CD8-positive, alpha-beta memory T cell (primary cell): ENCODE data around the gene DCP1A. TPM values are rescaled to one million over a fixed set of nuclear protein-coding genes. Genes with fewer than 3 reads are reported as not detected.

Experiments used
- CTCF ChIA-PET: fragments of 350-600 bp; sonication (Branson Sonifier 250); formaldehyde crosslinking; loops from one replicate; lab custom pipeline; 2021; ENCODE audit warnings: antibody characterized with exemption; lab: Charles Lee
- POLR2A ChIA-PET: fragments of 350-600 bp; sonication (Branson Sonifier 250); formaldehyde crosslinking; loops from one replicate; lab custom pipeline; 2021; ENCODE audit warnings: antibody characterized with exemption; lab: Charles Lee
- DNase-seq, 5 donors: peaks; one replicate each; pipeline versions ENCODE4 v3.0.0 to v3.0.0-alpha.2; 2020 to 2022; ENCODE audit warnings: mixed read lengths in 1 of 5
- H3K27ac ChIP-seq: one replicate; pipeline ENCODE4 v1.7.0; 2013; ENCODE audit warnings: low read depth, mild to moderate bottlenecking, low read length, moderate library complexity
- H3K27me3 ChIP-seq: 2 replicates; pipeline ENCODE4 v1.7.0; 2013; ENCODE audit warnings: low read length, mild to moderate bottlenecking; ENCODE audit not compliant: insufficient read depth, poor library complexity, severe bottlenecking
- H3K36me3 ChIP-seq: 2 replicates; pipeline ENCODE4 v1.7.0; 2013; ENCODE audit warnings: mild to moderate bottlenecking, low read length, moderate library complexity; ENCODE audit not compliant: insufficient read depth
- H3K4me1 ChIP-seq: 2 replicates; pipeline ENCODE4 v1.7.0; 2013; ENCODE audit warnings: mild to moderate bottlenecking, low read length, moderate library complexity; ENCODE audit not compliant: insufficient read depth
- H3K4me3 ChIP-seq: 2 replicates; pipeline ENCODE4 v1.7.0; 2013; ENCODE audit warnings: mild to moderate bottlenecking, low read length
- H3K9me3 ChIP-seq: 2 replicates; pipeline ENCODE4 v1.7.0; 2013; ENCODE audit warnings: mild to moderate bottlenecking, low read length
- H3K27ac Mint-ChIP-seq, 8 donors: one replicate each; pipeline ENCODE4 v1.8.0; 2020 to 2021; ENCODE audit warnings: mixed read lengths in 8 of 8, mild to moderate bottlenecking in 6 of 8, inconsistent platforms in 3 of 8, moderate library complexity in 3 of 8
- H3K27me3 Mint-ChIP-seq, 2 donors: one replicate each; pipeline ENCODE4 v1.8.0; 2020 to 2021; ENCODE audit warnings: mixed read lengths in 2 of 2, mild to moderate bottlenecking in 1 of 2, moderate library complexity in 1 of 2
- H3K36me3 Mint-ChIP-seq, 3 donors: one replicate each; pipeline ENCODE4 v1.8.0; 2020 to 2021; ENCODE audit warnings: mixed read lengths in 3 of 3, inconsistent platforms in 1 of 3, mild to moderate bottlenecking in 1 of 3
- H3K4me1 Mint-ChIP-seq, 3 donors: one replicate each; pipeline ENCODE4 v1.8.0; 2020 to 2021; ENCODE audit warnings: mixed read lengths in 3 of 3, inconsistent platforms in 1 of 3, mild to moderate bottlenecking in 1 of 3
- H3K4me3 Mint-ChIP-seq, 7 donors: one replicate each; pipeline ENCODE4 v1.8.0; 2020 to 2021; ENCODE audit warnings: mixed read lengths in 7 of 7, mild to moderate bottlenecking in 6 of 7, moderate library complexity in 4 of 7, inconsistent platforms in 2 of 7
- H3K9me3 Mint-ChIP-seq, 5 donors: one replicate each; pipeline ENCODE4 v1.8.0; 2020 to 2022; ENCODE audit warnings: mixed read lengths in 5 of 5, mild to moderate bottlenecking in 3 of 5, moderate library complexity in 2 of 5, inconsistent platforms in 1 of 5
- polyA plus RNA-seq: library from polyadenylated mRNA; unstranded; fragments of 300-500 nt; fragmentation: Illumina TruSeq; gene quantifications from one replicate; pipeline ENCODE4 v1.2.3, GENCODE V29; 2021
- total RNA-seq, 2 experiments: library from RNA; stranded (reverse); gene quantifications; one replicate each; pipeline ENCODE4 v1.2.3, GENCODE V29; 2021

The DCP1A gene
- total RNA-seq (10 to 100 TPM; 40.1 to 40.2 TPM), polyA plus RNA-seq (82.4 TPM)

- peaks cover 41 to 53% (median 49%) of the 10 kb centered on the region in 3 donors for H3K4me1 Mint-ChIP-seq
- ChIA-PET CTCF (interaction anchor here (0.6 to 1.2 kb wide), 2 partner anchors 10 to 154 kb away, joined by 3 to 5 read pairs; no protein-coding TSS in a partner anchor), POLR2A (interaction anchor here (0.9 to 1.6 kb wide), 2 partner anchors 187 to 544 kb away, joined by 3 to 6 read pairs; no protein-coding TSS in a partner anchor)
- H3K9me3 Mint-ChIP-seq = no peaks in the 10 kb centered on the region
- Histone ChIP-seq H3K27ac (peak within 1 kb of the TSS; percentile 87), H3K4me3 (peak within 1 kb of the TSS; percentile 79), H3K4me1 (peaks cover 29% of the 10 kb centered on the region), H3K9me3 (no peaks in the 10 kb centered on the region), H3K27me3 (no peaks in the 10 kb centered on the region), H3K36me3 (peaks cover 6% of the 10 kb centered on the region)
- H3K27me3 Mint-ChIP-seq = peaks cover 0 to 2% of the 10 kb centered on the region in 2 donors
- peak; percentile 90 to 96 (median 94) for DNase-seq
- peak within 1 kb of the TSS; percentile 99 to 100 (median 99) for H3K4me3 Mint-ChIP-seq
- H3K27ac Mint-ChIP-seq = peak within 1 kb of the TSS; percentile 97 to 100 (median 99)
- peaks cover 0 to 31% (median 3%) of the 10 kb centered on the region in 3 donors for H3K36me3 Mint-ChIP-seq
Measured at GRCh38 chr3:53347261-53348064, at the start of gene DCP1A. Gene DCP1A, minus strand, starts transcription at chr3:53347543. Its CDS starts 26 bp downstream, at chr3:53347517.

- H3K4me1 Mint-ChIP-seq = no peaks in the 10 kb centered on the region
Measured at GRCh38 chr3:53384465-53385423, 37.4 kb upstream of the DCP1A start.

GRCh38 chr3:53382106-53382505 is 34.8 kb upstream of the DCP1A start:
- H3K36me3 Mint-ChIP-seq = peaks cover 0 to 4% (median 1%) of the 10 kb centered on the region in 3 donors
- H3K27ac ChIP-seq = no peak overlapping the region
- DNase-seq = no peak
- POLR2A ChIA-PET = no interaction called here
- no peaks in the 10 kb centered on the region for H3K4me1 ChIP-seq
- H3K9me3 Mint-ChIP-seq = peaks cover 0 to 2% (median 0%) of the 10 kb centered on the region in 5 donors
- no peaks in the 10 kb centered on the region for H3K4me1 Mint-ChIP-seq
- H3K36me3 ChIP-seq = no peaks in the 10 kb centered on the region
- no peak overlapping the region for H3K27ac Mint-ChIP-seq
- H3K27me3 ChIP-seq = no peaks in the 10 kb centered on the region
- no peak overlapping the region for H3K4me3 Mint-ChIP-seq
- H3K9me3 ChIP-seq = no peaks in the 10 kb centered on the region
- peaks cover 21 to 56% of the 10 kb centered on the region in 2 donors for H3K27me3 Mint-ChIP-seq
- no peak overlapping the region for H3K4me3 ChIP-seq
- CTCF ChIA-PET = no interaction called here

More at GRCh38 chr3:53384465-53385423, 37.4 kb upstream of the DCP1A start:
- ChIA-PET POLR2A (no interaction called here), CTCF (no interaction called here)
- Histone ChIP-seq H3K4me1 (no peaks in the 10 kb centered on the region), H3K36me3 (no peaks in the 10 kb centered on the region), H3K27ac (no peak overlapping the region), H3K4me3 (no peak overlapping the region), H3K9me3 (no peaks in the 10 kb centered on the region), H3K27me3 (no peaks in the 10 kb centered on the region)
- no peak overlapping the region for H3K4me3 Mint-ChIP-seq
- no peak overlapping the region for H3K27ac Mint-ChIP-seq
- peaks cover 0 to 6% (median 0%) of the 10 kb centered on the region in 5 donors for H3K9me3 Mint-ChIP-seq
- DNase-seq = no peak
- H3K27me3 Mint-ChIP-seq = peaks cover 14 to 54% of the 10 kb centered on the region in 2 donors
- H3K36me3 Mint-ChIP-seq = no peaks in the 10 kb centered on the region

GRCh38 chr3:53380306-53380705 is 33.0 kb upstream of the DCP1A start:
- POLR2A ChIA-PET = no interaction called here
- Histone ChIP-seq H3K4me1 (no peaks in the 10 kb centered on the region), H3K27me3 (no peaks in the 10 kb centered on the region), H3K9me3 (no peaks in the 10 kb centered on the region), H3K4me3 (no peak overlapping the region), H3K36me3 (no peaks in the 10 kb centered on the region), H3K27ac (no peak overlapping the region)
- Mint-ChIP-seq H3K9me3 (no peaks in the 10 kb centered on the region), H3K27me3 (peaks cover 17 to 47% of the 10 kb centered on the region in 2 donors), H3K27ac (no peak overlapping the region), H3K4me1 (no peaks in the 10 kb centered on the region), H3K36me3 (peaks cover 0 to 4% (median 1%) of the 10 kb centered on the region in 3 donors), H3K4me3 (no peak overlapping the region)
- no peak for DNase-seq
- CTCF ChIA-PET = no interaction called here

GRCh38 chr3:53379898-53380297 is 32.6 kb upstream of the DCP1A start:
- CTCF ChIA-PET = no interaction called here
- Mint-ChIP-seq H3K27ac (no peak overlapping the region), H3K27me3 (peaks cover 20 to 46% of the 10 kb centered on the region in 2 donors), H3K9me3 (no peaks in the 10 kb centered on the region), H3K36me3 (peaks cover 0 to 4% (median 1%) of the 10 kb centered on the region in 3 donors), H3K4me3 (no peak overlapping the region), H3K4me1 (no peaks in the 10 kb centered on the region)
- Histone ChIP-seq H3K27ac (no peak overlapping the region), H3K36me3 (no peaks in the 10 kb centered on the region), H3K27me3 (no peaks in the 10 kb centered on the region), H3K4me1 (no peaks in the 10 kb centered on the region), H3K9me3 (no peaks in the 10 kb centered on the region), H3K4me3 (no peak overlapping the region)
- no peak for DNase-seq
- POLR2A ChIA-PET = no interaction called here

GRCh38 chr3:53377794-53378193 is 30.5 kb upstream of the DCP1A start:
- Histone ChIP-seq H3K4me1 (no peaks in the 10 kb centered on the region), H3K9me3 (no peaks in the 10 kb centered on the region), H3K4me3 (no peak overlapping the region), H3K27me3 (no peaks in the 10 kb centered on the region), H3K27ac (no peak overlapping the region), H3K36me3 (no peaks in the 10 kb centered on the region)
- no peak overlapping the region for H3K4me3 Mint-ChIP-seq
- ChIA-PET POLR2A (no interaction called here), CTCF (interaction anchor here (0.9 kb wide), 1 partner anchor 9 kb away, joined by 3 read pairs; no protein-coding TSS in a partner anchor)
- no peaks in the 10 kb centered on the region for H3K9me3 Mint-ChIP-seq
- no peak overlapping the region for H3K27ac Mint-ChIP-seq
- no peak for DNase-seq
- H3K27me3 Mint-ChIP-seq = peaks cover 17 to 56% of the 10 kb centered on the region in 2 donors
- no peaks in the 10 kb centered on the region for H3K4me1 Mint-ChIP-seq
- peaks cover 0 to 4% (median 1%) of the 10 kb centered on the region in 3 donors for H3K36me3 Mint-ChIP-seq

GRCh38 chr3:53376679-53377078 is 29.3 kb upstream of the DCP1A start:
- no peak overlapping the region for H3K4me3 ChIP-seq
- Mint-ChIP-seq H3K27me3 (peaks cover 26 to 57% of the 10 kb centered on the region in 2 donors), H3K27ac (no peak overlapping the region), H3K36me3 (peaks cover 0 to 4% (median 1%) of the 10 kb centered on the region in 3 donors), H3K4me3 (no peak overlapping the region), H3K4me1 (no peaks in the 10 kb centered on the region), H3K9me3 (no peaks in the 10 kb centered on the region)
- H3K9me3 ChIP-seq = no peaks in the 10 kb centered on the region
- ChIA-PET CTCF (no interaction called here), POLR2A (no interaction called here)
- no peaks in the 10 kb centered on the region for H3K36me3 ChIP-seq
- no peaks in the 10 kb centered on the region for H3K4me1 ChIP-seq
- H3K27ac ChIP-seq = no peak overlapping the region
- DNase-seq = no peak
- H3K27me3 ChIP-seq = no peaks in the 10 kb centered on the region
